Lower leg skin (tissue), 4 donors: Measurements from ENCODE around the gene DGAT2. TPM values are rescaled to one million over a fixed set of nuclear protein-coding genes. Genes with fewer than 3 reads are reported as not detected.

Experiments used
- DNase-seq, 2 donors: peaks; one replicate each; pipeline ENCODE4 v3.0.0-alpha.2; 2019; ENCODE audit warnings: low spot score in 2 of 2
- H3K4me3 ChIP-seq: fragments of 200-600 bp; sonication (generic); 2 replicates; pipeline ENCODE4 v1.5.1; 2017; ENCODE audit warnings: mild to moderate bottlenecking, low read depth; ENCODE audit not compliant: poor library complexity, severe bottlenecking
- POLR2A ChIP-seq, 2 donors: fragments of 450-650 bp; IDR thresholded peaks; one replicate each; pipeline ENCODE4 v1.6.1; 2016 to 2017; ENCODE audit warnings: antibody characterized with exemption in 2 of 2, mild to moderate bottlenecking in 1 of 2, moderate library complexity in 1 of 2
- WGBS, 2 donors: methylation state at CpG; one replicate each; pipeline ENCODE4 v1.1.5; 2018; 5-methylcytosine and 5-hydroxymethylcytosine counted together
- intact Hi-C: fragments of 100-400 bp; cut with DNase I; formaldehyde crosslinking; loops from one replicate; pipeline ENCODE4 v1.15.0; 2023; ENCODE audit warnings: low total_unique reads
- total RNA-seq, 4 donors: library from RNA; depleted of rRNA; stranded (reverse); fragments of >200 nt; gene quantifications; one replicate each; pipeline ENCODE4 v1.1.0, GENCODE V29; 2016
- TF ChIP-seq, protein P1 (sequence below), 3 donors: fragments of 450-650 bp; IDR thresholded peaks; one replicate each; pipeline ENCODE4 v1.5.1; 2016; ENCODE audit warnings: antibody characterized with exemption in 3 of 3, mild to moderate bottlenecking in 3 of 3, moderate library complexity in 2 of 3

Gene DGAT2
- total RNA-seq, 4 donors from 2014 or later = 160 to 545 (median 289) TPM

DNA sequence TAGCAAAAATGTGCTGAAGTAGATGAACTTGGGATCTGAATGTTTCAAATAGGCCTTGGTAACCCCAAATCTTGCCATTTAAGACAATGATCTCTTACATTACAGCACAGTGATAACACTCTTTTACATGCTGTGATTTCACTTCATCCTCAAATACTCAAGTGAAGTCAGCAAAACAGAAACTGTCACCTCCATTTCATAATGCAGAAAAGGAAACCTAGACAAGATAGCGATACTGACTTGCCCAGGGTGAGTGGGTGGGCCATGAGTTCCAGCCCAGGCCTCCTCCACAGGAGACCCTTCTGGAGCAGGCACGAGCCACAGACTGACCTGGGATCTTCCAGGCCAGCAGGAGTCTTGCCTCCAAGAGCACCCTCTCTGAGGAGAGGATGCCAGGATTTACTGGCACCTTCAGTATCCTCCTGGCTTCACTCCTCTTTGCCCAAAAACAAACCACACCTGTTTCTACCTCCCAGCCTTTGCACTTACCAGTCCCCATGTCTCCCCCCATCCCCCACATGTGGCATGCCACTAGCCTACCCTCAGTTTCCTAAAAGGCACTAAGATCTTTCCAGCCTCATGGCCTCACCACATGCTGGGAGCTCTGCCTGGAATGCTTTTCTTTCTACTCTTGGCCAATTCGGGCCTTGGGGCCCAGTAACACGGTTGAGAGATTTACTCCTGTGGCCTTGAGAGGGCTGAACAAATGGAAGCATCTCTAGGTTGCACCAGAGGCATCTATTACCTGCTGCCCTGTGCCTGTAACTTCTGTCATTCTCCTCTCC is 1.9 kb upstream of the DGAT2 start:
- no peak for DNase-seq
- TF ChIP-seq, protein P1, sequence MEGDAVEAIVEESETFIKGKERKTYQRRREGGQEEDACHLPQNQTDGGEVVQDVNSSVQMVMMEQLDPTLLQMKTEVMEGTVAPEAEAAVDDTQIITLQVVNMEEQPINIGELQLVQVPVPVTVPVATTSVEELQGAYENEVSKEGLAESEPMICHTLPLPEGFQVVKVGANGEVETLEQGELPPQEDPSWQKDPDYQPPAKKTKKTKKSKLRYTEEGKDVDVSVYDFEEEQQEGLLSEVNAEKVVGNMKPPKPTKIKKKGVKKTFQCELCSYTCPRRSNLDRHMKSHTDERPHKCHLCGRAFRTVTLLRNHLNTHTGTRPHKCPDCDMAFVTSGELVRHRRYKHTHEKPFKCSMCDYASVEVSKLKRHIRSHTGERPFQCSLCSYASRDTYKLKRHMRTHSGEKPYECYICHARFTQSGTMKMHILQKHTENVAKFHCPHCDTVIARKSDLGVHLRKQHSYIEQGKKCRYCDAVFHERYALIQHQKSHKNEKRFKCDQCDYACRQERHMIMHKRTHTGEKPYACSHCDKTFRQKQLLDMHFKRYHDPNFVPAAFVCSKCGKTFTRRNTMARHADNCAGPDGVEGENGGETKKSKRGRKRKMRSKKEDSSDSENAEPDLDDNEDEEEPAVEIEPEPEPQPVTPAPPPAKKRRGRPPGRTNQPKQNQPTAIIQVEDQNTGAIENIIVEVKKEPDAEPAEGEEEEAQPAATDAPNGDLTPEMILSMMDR (IDR thresholded peaks at IDR 0.05) = no peak
- no peak for TF ChIP-seq POLR2A (IDR thresholded peaks at IDR 0.05)
- no peak overlapping the region for H3K4me3 ChIP-seq
- intact Hi-C loops = no loop called here
- 79 to 80% methylated on average over 4 of the region's 4 CpGs for WGBS, 2 donors

DNA sequence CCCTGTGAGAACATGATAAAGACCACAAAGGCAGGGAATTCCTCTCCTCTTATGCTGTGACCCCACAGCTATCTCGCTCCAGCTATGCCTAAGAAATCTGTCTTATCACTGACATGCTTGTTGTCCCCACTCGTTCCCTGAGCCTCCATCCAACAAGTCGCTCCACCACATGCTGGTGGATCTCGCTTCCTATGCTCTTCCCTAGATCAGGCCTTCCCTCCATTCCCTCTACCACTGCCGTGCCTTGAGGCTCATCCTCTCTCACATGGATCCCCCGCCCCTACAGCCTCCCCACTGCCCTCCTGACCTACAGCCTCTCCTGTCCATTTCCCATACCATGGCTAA is 1.4 kb upstream of the DGAT2 start:
- TF ChIP-seq, protein P1 (IDR thresholded peaks at IDR 0.05) = no peak
- TF ChIP-seq POLR2A (IDR thresholded peaks at IDR 0.05) = no peak
- WGBS, 2 donors = 93 to 95% methylated on average over 6 of the region's 6 CpGs
- no peak overlapping the region for H3K4me3 ChIP-seq
- no peak for DNase-seq
- intact Hi-C loops = no loop called here

DNA sequence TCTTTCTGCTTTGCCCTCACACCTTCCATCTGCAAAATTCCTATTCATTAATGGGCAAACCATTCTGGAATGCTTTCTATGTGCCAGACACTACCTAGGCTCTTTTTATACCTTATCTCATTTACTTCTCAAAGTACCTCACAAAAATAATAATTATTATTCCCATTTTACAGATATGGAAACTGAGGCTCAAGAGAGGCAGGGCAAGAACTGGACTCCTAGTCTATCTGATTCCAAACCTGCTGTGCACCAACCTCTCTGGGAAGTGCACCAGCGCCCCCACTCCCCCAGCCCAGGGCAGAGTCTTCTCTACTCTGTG is 826 bp upstream of the DGAT2 start:
- TF ChIP-seq POLR2A (IDR thresholded peaks at IDR 0.05) = no peak
- TF ChIP-seq, protein P1 (IDR thresholded peaks at IDR 0.05) = no peak
- 50 to 56% methylated on average over 1 of the region's 1 CpG for WGBS, 2 donors

DNA sequence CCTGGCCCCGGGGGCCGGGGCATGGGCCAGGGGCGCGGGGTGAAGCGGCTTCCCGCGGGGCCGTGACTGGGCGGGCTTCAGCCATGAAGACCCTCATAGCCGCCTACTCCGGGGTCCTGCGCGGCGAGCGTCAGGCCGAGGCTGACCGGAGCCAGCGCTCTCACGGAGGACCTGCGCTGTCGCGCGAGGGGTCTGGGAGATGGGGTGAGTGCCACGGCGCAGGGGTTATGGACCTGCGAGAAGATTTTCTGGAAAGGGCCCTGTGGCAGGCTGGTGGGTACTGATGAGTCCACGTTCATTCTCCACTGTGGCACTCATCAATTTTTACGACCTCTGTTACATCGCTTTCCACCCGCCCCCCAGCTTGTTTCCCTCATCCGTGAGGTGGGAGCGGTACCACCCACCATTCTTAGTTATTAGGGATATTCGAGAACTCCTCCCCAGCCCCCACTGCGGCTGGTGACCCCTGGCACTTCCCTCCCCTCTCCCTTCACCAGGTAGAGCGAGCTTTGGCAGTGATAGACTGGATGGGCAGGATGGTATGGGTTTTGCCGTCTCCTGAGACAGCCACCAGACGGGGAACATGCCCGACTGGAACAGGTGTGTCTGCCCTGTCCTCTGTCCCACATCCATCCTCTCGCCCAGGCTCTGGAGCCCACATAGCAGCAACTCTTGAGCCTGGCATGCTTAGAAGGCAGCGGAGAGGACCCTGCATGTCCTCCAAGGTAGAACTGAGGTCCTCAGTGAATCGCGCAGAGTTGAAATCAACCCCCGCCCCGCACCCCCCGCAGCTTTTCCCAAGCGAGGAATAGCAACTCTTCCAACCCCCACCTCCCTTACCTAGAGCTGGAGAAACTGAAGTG is 562 bp downstream of the DGAT2 start:
- TF ChIP-seq, protein P1 (IDR thresholded peaks at IDR 0.05) = no peak
- TF ChIP-seq POLR2A (IDR thresholded peaks at IDR 0.05) = no peak
- H3K4me3 ChIP-seq = peak overlapping the region; percentile 12
- 11 to 12% methylated on average over 36 to 46 of the region's 46 CpGs for WGBS, 2 donors
- intact Hi-C loops = no loop called here
- DNase-seq = no peak

More for the DNA sequence above, 826 bp upstream of the DGAT2 start:
- H3K4me3 ChIP-seq = no peak overlapping the region
- no peak for DNase-seq
- intact Hi-C loops = no loop called here

DNA sequence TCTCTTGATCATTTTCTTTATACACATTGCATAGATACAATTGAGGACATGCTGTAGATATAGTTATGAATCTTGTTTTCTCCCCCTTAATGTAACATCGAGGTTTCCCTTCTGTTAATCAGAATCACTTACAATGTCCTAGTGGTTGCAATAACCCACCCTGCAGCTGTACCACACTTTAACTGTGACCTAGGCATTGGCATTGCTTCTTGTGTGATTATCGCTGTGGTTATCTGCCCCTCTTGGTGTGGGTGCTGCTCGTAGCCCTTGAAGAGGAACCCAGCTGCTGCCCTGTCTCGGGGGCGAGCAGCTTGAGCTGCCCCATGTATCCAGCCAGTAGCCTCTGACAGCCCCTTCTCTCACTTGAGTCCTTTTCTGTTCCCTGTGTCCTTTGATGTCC is 1.5 kb downstream of the DGAT2 start:
- WGBS, 2 donors = 72 to 73% methylated on average over 5 of the region's 5 CpGs
- intact Hi-C loops = loop anchor here (2.0 kb wide), 1 partner anchor 65 kb away; no protein-coding TSS in a partner anchor
- TF ChIP-seq POLR2A (IDR thresholded peaks at IDR 0.05) = no peak
- TF ChIP-seq, protein P1 (IDR thresholded peaks at IDR 0.05) = no peak
- no peak overlapping the region for H3K4me3 ChIP-seq
- no peak for DNase-seq
